ENCODE results near the gene DUSP23.

The DUSP23 gene

DNA sequence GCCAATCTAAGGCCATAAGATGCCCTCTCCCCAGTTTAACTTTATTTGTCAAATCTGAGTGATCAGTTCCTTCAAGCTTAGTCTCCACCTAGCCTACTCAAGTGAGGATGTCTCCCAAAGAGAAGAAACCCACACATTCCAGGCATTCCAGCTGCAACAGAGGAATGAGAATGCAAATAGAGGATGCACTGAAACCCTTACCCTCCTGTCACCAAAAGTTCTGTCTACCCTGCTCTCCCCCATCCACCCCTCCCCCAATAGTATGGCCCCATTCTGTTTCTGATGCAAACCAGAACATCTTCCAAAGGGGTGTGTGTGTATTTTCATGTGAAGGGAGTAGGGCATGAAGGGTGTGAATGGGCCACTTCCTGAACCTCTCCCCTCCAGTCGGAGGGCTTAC is 3.0 kb downstream of the DUSP23 start:
- no peak for DNase-seq (ENCODE audit: low read depth in 2 of 2, low spot score in 1 of 2)

DNA sequence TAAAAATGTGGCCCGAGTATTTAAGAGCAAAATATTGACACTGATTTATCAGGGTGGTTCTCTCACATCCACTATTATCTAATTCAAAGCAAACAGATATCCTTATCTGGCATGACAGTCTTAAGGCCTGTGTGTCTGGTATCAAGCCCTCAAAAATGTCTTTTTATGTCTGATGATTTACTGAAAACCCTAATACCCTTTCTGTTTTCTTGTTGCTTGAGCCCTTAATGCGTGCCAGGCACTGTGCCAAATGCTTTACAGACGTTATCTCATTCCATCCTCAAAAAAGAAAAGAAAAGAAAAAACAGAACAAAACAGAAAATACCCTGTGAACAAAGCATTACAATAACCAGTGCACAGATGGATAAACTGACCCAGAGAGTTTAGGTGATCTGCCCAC is 5.7 kb downstream of the DUSP23 start:
- DNase-seq (ENCODE audit: low read depth in 2 of 2, low spot score in 1 of 2), result no peak

DNA sequence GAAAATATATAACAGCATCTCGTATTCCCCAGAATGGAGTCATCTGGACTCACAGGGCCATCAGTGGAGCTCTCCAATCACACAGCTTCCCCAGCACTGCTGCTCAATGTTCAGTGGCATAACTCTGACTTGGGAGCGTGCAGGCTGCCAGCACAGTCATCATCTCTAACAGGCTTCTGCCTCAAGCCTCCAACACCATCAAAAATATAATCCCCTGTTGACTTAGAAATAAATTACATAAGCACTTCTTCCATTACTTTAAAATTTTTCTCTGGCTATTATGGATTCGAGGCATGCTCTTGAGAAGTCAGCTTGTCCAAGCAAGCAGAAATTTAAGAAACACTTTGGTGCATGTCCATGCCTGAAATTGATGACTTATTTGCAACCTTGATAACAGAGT is 6.2 kb downstream of the DUSP23 start:
- DNase-seq (ENCODE audit: low read depth in 2 of 2, low spot score in 1 of 2), result no peak

DNA sequence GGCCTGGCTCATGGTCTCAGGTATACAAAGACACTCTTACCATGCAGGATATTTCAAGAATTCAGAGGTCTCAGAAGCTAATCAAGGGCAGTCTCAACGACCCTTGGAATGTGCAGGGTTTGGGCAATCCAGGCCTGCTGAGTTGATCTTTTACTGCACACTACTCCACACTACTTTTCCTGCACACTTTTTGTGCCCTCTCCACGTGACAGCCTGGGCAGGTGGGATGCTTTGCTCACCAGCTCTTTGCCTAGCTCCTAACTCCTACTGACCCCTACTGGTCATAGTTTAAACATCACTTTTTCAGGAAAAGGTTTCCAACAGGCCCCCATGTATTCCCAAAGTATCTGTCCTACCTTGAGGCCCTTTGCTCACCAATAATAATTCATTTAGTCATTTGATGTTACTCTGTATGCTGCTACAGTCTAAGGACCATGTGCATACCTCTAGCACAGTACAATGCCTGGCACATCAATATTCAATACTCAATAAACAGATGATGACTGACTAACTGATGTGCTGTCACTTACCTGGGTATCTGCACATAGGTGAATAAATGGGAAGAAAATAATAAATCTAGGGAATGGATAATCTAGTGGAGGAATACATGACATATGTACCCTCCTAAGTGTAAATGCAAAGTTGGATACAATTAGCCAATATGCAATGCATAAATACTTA is 9.6 kb downstream of the DUSP23 start:
- DNase-seq (ENCODE audit: low read depth in 2 of 2, low spot score in 1 of 2), result no peak

DNA sequence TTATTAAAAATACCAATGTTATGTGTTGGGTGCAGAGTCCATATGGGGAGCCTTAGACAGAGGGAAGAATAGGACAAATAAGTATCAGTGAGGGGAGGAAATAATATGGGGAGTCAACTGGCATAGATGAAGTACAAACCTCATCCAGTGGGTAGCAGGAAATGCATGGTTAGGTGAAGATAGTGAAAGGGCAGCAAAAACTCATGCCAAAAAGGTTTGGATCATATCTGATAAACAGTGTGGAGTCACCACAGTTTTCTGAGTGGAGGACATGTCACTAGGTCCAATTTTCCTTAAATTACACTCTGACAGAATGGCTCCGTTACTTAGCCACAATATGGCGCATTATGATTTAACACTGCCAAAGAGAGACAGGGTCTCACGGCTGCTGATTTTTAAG is 10.3 kb downstream of the DUSP23 start:
- DNase-seq (ENCODE audit: low read depth in 2 of 2, low spot score in 1 of 2), result no peak

DNA sequence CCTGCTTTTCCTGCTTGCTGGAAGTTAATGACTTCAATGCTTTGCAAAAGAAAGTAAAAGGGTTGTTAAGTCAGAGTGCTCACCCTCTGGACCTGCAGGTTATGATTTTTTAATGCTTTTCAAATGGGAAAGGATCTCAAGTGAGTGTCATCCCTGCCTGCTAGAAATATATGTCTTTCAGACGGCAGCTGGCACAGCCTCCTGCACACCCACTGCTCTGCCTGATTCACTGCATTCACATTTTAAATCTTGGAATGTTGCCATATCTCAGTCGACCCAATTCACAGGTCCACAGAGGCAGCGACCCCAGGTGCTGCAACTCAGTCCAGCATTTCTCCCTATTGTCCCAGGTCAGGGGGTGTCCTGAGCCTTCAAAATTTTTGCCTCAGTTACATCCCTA is 10.7 kb downstream of the DUSP23 start:
- no peak for DNase-seq (ENCODE audit: low read depth in 2 of 2, low spot score in 1 of 2)

DNA sequence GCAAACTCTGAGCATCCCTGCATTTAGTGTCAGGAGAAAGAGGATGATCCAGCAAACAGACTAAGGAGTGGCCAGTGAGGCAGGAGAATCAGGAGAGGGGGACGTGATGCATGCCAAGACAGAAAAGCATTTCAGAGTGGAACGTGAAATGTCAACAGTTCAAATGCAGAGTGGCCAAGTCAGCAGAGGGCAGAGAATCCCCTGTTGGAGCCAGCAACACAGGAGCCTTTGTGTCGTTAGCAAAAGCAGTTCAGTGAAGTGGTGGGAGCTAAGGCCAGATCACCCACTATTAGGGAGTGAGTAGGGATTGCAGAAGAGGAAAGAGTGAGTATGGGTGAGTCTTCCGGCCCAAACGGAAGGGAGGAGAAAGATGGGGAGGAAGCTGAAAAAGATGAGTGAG is 14.8 kb downstream of the DUSP23 start:
- DNase-seq (ENCODE audit: low read depth in 2 of 2, low spot score in 1 of 2), result no peak

DNA sequence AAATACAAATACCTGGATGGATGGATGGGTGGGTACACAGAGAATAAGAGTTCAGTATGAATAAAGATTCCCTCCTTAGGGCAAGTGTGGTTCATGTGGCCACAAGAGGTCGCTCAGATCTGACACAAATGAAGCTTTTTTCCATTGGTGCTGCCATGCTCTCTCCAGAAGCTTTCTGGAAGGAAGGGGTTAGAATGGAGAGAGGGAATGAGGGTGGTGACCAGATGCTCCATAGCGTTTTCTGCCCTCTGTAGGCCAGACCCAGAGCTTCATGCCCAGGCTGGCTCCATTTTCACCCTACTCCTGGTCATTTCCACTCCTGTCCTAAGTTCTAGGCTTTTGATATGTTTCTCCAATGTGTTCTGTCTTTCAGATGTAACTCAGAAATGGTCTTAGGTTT is 18.1 kb downstream of the DUSP23 start:
- DNase-seq (ENCODE audit: low read depth in 2 of 2, low spot score in 1 of 2), result no peak

DNA sequence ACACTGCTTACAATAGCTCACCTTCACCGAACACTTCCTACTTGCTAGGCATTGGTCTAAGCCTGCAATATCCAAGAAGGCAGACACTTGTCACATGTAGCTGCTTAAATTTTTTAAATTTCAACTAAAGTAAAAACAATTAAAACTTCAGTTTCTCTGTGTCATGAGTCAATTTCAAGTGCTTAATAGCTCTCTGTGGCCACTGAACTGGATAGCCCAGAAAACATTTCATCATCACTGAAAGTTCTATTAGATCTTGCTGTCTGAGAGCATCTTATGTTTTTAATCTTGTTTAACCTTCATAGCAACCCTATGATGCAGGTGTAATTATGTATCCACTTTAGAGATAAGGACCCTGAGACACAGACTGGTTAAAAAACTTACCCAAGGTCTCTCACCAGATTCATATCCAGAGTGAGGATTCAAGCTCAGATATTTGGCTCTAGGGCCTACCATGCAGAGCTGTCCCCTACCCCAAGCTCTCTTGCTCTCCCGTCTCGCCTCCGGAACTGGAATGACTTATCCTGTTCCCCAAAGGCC is 18.8 kb downstream of the DUSP23 start:
- DNase-seq (ENCODE audit: low read depth in 2 of 2, low spot score in 1 of 2), result no peak

DNA sequence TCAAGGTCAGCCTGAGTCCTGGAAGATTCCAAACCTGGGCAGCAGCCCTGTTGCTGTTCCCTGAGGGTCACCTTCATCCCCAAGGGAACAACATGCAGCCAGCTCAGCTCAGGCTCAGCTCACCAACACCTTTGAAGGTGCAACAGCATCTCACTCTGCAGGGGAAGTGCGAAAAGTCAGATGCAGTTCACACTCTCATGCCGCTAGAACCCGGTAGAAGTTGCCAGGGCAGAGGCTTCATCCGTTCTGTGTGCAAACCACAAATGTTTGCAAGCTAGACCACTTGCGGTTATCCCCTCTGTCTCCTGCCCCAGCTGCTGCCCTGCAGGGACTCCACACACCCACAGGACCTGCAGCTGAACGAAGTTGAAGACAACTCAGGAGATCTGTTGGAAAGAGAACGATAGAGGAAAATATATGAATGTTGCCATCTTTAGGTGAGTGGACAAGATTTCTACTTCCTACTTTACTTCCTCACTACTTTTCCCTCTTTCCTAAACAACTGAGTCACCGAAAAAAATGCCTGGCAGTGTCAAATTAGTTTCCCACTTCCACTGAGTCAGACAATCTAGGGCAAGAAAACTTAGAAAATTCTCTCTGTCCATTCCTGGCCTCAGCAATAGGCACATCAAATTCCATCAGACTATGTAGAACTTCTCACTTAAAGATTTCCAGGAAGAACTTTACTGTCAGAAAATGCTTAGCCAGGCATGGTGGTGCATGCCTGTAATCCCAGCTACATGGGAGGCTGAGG is 19.6 kb downstream of the DUSP23 start:
- peak; percentile 14 to 21 for DNase-seq (ENCODE audit: low read depth in 2 of 2, low spot score in 1 of 2)

DNA sequence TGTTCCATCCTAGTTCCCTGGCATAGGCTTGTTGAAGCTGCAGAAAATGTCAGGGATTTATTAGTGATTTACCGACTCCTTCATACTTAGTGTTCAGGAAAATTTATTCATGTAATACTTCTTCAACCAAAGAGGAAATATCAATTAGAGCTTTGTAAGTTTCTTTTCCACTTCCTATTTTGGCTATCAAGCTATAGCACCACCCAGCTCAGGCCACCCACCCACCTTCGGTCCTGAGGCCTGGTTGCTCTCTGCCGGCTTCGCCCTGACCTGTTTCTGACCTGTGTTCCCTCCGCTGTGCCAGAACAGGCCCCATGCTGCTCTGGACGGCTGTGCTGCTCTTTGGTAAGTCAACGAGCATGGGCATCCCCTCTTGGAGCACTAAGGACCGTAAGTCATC is 21.3 kb downstream of the DUSP23 start, which contains the start of gene FCRL6:
Gene FCRL6, plus strand, starts transcription at position 250 of the 400 bp plus-strand sequence. Its CDS starts 65 bp downstream, at position 315.
- DNase-seq (ENCODE audit: low read depth in 2 of 2, low spot score in 1 of 2), result no peak

DNA sequence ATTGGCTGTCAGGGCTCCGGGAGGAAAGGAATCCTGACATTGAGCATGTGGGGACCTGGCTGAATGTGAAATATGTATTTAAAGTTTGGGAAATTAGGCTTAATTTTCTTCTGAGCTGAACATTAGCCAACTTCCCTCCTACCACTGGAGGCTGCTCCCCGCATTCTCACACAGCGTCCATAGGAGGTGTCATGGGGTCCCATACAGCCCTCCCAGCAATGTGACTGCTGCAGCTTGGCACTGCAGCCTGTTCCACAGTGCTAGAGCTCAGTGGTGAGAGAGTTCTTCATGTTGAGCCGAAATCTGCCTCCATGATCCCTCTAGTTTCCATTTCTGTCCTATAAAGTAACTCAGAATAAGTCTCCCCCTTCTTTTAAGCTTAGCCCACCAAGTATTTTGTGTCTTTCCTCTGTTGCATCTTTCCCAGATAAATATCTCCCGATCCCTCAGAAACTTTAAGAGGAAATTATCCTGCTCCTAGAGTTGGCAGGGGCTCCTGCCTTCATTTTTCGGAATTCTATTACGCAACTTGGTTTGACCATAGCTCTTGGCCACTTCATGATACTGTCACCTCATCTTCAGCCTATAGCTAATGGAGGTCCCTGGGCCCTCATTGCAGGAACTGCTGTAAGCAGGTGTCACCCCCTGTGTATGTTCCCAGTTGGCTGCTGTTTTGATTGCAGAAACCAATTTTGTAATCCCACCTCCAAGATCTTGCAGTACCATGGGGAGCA is 23.4 kb downstream of the DUSP23 start:
- no peak for DNase-seq (ENCODE audit: low read depth in 2 of 2, low spot score in 1 of 2)

DNA sequence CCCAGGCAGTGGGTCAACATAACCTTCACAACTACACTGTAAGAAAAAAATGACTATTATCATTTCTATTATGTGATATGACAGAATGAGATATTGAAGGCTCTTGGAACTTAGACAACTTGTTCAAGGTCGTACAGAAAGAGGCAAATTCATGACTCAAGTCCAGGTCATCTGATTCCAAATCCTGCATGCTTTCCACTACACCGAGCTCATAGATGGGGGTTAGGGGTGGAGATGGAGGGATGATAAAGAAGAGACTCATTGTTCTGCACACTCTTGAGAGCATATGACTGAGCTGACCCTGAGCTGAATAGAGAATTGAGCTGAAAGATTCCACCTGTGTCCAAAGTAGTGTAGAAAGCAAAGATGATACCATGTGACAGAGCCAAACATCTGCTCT is 24.2 kb downstream of the DUSP23 start:
- no peak for DNase-seq (ENCODE audit: low read depth in 2 of 2, low spot score in 1 of 2)

DNA sequence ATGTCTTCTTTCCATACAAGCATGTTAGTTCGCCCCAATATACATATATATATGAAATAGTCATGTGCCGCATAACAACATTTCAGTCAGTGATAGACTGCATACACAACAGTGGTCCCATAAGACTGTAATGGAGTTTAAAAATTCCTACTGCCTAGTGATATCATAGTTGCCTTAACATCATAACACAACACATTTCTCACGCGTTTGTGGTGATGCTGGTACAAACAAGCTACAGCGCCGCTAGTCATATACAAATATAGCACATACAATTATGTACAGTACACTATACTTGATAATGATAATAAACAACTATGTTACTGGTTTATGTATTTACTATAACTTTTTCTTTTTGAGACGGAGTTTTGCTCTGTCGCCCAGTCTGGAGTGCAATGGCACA is 35.2 kb downstream of the DUSP23 start:
- no peak for DNase-seq (ENCODE audit: low read depth in 2 of 2, low spot score in 1 of 2)

DNA sequence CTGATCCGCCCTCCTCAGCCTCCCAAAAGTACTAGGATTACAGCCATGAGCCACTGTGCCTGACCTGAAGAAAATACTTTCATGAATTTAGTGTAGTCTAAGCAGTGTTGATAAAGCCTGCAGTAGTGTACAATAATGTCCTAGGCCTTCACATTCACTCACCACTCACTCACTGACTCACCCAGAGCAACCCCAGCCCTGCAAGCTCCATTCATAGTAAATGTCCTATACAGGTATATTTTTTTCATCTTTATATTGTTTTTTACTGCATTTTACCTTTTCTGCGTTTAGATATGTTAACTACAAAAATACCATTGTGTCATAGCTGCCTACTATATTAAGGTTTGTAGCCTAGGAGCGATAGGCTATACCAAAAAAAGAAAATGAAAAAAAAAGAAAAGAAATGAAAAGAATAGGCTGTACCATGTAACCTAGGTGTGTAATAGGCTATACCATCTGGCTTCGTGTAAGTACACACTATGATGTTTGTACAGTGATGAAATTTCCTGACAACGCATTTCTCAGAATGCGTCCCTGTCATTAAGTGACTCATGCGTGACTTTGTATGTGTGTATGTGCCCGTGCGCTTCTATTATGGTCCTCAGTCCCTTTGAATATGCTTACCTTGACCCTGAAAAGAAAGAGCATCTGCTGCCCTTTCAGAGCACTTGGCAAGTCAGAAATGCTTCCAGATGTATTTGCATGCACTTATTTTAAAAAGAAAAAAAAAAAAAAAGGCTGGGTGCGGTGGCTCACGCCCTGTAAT is 36.7 kb downstream of the DUSP23 start:
- DNase-seq (ENCODE audit: low read depth in 2 of 2, low spot score in 1 of 2), result no peak

DNA sequence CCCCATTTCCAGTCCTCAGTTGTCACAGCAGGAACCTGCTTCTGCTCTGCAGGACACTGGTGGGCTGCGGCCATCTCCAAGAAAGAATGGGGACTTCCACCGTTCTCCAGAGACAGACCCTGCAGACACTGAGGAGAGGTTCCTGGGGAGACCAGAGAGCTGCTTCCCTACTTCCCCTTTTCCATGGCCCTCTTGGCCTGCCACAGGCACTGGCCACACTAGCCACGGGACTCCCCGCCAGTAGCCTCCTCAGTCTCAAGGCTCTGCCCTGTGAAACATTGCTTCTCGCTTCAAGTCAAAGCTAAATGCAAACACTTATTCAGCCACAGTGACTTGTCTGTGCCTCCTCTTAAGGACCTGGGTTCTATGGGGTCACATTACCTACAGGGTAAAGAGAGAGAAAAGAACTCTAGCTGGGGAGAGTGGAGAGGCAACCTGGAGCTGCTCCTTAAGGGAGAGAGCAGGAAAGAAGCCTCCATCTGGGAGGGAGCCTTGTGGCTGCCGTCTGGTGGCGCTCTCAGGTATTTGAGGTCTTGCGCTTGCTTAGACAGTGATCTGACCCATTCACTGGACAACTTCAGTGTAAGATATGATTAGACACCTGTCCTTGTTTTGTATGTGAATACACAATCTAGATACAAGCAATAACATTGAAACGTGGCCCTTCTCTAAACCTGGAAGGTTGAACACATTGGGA is 40.6 kb downstream of the DUSP23 start:
- no peak for DNase-seq (ENCODE audit: low read depth in 2 of 2, low spot score in 1 of 2)

DNA sequence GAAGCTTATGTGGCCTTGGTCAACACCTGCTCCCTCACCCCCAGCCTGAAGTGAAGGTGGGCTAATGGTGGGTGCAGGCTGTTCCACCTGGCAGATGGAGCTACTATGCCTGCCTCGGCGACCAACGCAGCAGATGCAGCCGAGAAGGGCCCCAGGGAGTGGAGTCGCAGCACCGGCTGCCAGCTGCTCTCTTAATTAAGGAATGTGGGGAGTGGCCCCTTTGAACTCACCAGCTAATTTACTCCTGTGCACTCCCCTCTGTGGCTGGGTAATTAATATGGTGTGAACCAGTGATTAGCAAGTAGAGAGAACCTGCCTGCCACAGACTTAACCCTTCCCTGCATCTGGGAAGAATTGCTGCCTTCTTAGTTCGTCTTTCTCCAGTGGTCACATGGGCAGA is 42.6 kb downstream of the DUSP23 start:
- no peak for DNase-seq (ENCODE audit: low read depth in 2 of 2, low spot score in 1 of 2)

DNA sequence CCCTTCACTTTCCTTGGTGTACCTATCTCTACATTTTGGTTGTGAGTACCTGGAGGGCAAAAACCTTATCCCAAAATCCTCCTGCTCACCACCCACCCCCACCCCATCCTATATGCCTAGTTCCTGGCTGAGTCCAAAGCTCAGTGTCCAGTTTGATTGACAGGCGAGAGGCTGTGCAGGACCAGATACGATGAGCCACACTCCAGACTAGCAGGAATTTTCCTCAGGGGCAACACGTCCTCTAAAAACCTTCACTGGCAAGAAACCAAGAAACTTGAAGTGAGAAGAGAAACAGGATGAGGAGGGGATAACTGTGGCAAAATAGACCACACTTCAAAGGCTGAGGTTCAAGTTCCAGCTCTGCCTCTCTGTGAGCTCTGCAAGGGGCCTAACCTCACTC is 44.8 kb downstream of the DUSP23 start:
- DNase-seq (ENCODE audit: low read depth in 2 of 2, low spot score in 1 of 2), result no peak

DNA sequence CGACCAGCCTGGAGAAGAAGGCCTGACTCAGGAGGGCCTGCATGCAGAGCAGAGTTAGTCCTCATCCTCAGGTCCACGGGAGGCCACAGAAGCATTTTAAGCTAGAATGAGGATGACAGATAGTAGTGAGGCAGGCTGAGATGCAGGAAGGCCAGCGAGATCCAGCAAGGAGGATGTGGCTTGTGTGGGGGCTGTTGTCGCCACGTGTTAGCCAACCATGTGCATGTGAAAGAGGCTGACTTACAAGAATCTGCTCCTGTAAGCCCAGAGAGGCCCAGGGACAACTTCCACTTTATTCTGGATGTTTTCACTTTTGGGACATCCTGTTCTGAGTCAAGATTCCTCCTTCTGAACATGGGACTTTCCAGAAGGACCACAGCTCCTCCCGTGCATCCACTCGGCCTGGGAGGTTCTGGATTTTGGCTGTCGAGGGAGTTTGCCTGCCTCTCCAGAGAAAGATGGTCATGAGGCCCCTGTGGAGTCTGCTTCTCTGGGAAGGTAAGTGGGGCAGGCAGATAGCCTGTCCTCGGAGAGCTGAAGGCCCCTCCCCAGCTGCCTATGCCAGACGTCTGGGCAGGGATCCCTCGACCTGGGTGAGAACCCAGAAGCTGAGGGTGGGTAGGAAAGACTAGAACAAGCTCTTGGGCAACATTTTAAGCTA is 45.8 kb downstream of the DUSP23 start, which contains the start of gene SLAMF8:
Gene SLAMF8, plus strand, starts transcription at position 433 of the 661 bp plus-strand sequence. Its CDS starts 26 bp downstream, at position 459.
- peak; percentile 13 to 22 for DNase-seq (ENCODE audit: low read depth in 2 of 2, low spot score in 1 of 2)

DNA sequence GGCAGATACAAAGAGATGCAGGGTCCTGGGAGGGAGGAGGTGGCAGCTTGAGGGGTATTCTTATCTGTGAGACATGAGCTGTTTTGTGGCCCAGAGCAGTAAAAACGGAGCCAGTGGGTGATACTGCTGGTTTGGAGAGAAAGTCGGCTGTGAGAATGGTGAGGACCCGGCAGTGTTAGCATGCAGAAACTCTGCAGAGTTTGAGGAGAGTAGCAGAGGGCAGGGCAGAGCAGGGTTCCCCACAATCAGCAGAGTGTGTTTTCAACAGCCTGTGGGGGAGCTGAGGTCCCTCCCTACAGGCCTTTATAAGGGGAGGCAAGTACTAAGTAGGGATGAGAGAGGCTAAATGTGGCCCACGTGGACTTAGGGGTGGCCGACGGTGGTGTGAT is 46.3 kb downstream of the DUSP23 start:
- DNase-seq (ENCODE audit: low read depth in 2 of 2, low spot score in 1 of 2), result no peak
